Stimulated activated CD8-positive, alpha-beta memory T cell treated with anti-CD3 and anti-CD28 coated beads, Interleukin-12 subunit alpha, Interleukin-12 subunit beta, amount 100 ng/mL, for 24 hours (primary cell): Measurements from ENCODE around the gene ENOPH1.

Experiments
- DNase-seq: peaks from one replicate; pipeline ENCODE4 v3.0.0-alpha.2; 2020; ENCODE audit errors: extremely low read depth

The ENOPH1 gene

DNA sequence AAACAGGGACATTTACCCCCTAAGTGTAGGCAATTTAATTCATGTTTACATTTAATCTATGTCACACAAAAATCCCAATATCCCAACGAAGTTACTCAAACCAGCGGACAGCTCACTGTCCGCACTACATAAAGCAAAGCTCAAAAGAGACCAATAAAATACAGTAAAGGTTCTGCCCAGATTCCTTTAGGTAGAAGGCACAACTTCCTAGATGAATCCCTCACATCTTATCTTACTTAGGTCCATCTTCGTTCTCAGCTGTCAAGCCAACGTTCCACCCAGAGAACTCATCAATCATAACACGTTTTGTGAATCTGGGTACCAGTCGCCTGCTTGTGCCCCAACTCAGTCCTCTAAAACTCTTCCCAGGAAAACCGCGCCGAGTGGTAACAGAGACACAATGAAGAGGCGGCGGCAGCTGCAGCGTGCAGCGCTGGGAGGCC lies 1.8 kb upstream of the ENOPH1 start:
- DNase-seq = no peak

DNA sequence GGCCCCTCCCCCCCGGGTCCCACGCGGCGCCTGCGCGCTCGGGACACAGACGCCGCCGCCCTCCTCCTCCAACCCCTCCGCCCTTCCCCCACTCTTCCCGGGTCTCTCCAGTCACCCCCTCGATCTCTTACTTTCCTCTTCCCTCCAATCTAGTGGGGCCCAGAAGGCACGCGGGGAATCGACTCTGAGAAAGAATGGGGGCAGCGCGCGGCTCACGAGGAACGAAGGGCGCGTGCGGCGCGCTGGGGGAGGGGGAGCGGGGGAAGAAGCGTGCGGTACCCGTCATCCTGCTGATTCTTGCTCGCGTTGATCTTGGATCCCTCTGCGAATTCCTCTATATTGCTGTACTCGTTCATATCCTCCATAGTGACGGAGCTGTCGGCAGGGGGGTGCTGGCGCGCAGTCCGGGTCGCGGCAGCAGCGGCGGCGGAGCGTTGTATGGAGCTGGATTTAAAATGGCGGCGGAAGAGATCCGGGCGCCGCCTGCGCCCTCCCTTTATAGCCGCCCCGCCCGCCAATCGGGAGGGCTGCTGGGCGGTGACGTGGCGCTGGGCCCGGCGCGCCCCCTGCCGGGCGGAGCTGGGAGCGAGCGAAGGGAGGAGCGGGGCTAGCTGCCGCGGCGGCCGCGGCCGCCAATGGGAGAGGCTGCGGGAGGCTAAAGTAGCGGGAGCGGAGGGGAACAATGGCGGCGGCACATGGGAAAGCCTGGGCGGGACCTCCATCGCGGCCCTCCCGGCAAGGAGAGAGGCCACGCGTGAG lies 1.2 kb upstream of the ENOPH1 start:
- peak; percentile 85 for DNase-seq

DNA sequence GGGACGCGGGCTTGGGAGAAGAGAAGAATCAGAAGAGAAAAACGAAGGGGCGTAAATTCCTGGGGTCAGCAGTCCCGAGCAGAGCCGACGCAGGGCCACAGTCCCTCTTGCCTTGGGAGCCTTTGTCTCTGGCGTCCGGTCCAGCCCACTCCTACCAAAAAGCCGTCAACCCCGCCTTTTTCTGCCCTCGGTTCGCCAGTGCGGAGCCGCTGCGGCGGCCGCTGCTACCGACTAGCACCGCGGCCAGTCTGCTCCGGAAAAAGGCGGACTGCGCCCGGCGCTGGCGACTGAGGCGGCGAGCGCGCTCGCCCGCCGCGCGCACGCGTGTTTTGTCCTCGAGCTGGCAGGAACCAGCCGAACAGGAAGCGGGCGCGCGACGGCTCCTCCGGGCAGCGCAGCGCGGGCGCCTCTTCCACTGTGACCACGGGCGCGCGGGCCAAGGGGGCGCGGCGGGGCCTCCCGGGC lies 630 bp upstream of the ENOPH1 start:
- no peak for DNase-seq

DNA sequence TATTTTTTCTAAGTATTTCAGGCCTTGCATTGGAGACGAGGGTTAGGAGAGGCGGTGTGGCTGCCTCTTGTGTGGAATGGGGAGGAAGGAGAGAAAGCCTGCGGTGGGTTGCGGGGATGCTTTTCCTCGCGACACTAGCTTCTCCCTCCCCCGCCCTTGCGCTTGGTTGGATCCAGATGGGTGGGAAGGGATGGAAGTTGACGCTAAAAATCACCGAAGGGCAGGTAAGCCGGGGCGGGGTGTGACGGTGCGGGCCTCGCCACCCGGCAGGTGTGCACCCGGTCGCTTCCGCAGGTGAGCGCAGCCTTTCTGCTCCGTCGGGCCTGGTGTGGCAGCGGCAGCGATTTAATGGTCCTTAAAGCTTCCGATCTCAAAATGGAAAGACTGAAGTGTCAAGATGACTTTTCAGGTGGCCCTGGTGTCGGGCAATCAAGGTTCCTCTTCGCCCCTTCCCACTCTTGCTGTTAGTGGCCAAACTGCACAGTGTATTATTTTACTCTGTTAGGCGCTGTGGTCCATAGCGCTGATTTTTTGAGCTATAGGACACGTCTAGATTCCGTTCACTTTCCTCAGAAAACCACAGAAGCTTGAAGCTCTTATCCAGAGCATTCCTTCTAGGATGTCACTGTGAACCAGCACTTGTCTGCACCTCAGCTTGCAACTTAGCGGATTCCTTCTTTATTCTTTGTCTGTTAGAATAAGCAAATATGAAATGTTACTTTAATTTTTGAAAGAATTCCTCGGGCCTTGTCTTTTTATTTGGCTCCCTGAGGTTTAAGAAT lies 765 bp downstream of the ENOPH1 start:
- DNase-seq = no peak

DNA sequence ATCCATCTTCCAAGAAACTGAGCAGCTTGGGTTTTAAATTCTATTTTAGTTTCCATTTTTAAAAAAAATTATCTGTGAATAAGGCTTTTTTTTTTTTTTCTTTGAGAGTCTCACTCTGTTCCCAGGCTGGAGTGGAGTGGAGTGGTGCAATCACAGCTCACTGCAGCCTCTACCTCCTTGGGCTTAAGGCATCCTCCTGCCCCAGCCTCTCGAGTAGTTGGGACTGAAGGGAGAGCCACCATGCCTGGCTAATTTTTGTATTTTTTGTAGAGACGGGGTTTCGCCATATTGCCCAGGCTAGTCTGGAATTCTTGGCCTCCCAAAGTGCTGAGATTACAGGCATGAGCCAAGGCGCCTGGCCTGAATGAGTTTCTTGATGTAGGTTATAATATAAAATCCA lies 1.4 kb downstream of the ENOPH1 start:
- DNase-seq = no peak

DNA sequence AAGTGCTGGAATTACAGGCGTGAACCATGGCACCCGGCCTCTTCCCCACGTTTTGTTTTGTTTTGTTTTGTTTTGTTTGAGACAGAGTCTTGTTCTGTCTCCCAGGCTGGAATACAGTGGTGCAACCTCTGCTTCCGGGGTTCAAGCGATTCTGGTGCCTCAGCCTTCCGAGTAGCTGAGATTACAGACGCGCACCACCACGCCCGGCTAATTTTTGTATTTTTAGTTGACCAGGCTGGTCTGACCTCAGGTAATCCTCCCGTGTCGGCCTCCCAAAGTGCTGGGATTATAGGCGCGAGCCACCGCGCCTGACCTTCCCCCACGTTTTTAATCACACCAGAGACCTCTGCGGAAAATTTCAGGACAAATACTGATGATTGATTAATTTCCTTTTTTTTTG lies 2.2 kb downstream of the ENOPH1 start:
- DNase-seq = no peak

DNA sequence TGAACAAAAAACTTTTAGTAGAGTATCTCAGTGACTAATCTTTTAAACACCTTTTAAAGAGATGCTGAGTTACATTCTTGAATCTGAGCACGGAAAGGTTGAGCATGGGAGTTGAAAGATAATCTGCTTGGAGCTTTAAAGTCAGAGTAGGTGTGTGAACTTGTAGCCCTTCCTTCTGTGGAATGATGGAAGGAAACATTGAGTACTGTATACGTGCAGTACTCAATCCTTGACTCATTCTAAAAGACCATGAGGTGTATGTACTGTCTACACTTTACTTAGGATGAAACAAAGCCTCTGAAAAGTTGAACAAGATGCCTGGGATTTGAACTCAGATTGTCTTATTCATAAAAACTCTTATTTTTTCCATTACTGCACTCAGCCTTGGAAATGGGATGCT lies 3.4 kb downstream of the ENOPH1 start:
- DNase-seq = no peak

DNA sequence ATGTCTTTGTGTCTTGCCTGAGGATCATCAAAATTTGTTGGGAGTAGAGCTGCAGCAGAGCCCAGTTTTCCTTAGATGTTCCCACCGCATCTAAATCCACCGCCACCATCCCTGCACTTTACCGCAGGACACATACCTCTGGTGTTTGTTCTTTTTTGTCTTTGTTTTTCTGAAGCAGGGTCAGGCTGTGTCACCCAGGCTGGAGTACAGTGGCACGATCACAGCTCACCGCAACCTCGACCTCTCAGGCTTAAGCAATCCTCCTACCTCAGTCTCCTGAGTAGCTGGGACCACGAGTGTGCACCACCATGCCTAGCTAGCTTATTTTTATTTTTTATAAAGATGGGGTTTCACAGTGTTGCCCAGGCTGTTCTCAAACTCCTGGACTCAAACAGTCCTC lies 4.6 kb downstream of the ENOPH1 start:
- DNase-seq = no peak

DNA sequence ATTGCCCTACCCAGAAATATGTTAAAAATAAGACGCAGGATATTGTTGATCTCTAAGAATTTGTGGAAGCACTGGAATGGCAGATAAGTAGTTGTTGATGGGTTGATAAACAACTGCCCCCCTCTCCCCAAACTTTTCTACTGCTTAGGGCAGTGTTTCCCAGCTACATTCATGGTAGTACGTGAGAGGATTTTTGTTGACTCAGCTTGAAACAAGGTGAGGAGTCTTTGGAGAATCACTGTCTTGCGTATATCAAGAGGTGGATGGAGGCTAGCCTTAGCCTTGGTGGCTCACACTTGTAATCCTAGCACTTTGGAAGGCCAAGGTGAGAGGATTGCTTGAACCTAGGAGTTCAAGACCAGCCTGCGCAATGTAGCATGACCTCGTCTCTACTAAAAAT lies 5.7 kb downstream of the ENOPH1 start:
- no peak for DNase-seq

DNA sequence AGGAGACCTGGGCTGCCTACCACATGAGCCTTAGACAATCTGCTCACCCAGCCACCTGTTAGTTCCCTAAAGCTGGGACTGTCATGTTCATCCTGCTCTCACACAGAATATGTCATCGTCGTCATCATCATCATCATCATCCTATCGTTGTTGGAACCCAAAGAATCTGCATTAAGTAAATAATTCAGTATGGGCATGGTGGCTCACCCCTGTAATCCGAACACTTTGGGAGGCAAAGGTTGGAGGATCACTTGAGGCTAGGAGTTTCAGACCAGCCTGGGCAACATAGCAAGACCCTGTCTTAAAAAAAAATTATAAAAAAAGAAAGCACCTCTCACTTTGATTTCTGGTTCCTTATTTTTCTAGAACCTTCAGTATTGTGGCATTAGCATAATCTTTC lies 6.4 kb downstream of the ENOPH1 start:
- DNase-seq = no peak

DNA sequence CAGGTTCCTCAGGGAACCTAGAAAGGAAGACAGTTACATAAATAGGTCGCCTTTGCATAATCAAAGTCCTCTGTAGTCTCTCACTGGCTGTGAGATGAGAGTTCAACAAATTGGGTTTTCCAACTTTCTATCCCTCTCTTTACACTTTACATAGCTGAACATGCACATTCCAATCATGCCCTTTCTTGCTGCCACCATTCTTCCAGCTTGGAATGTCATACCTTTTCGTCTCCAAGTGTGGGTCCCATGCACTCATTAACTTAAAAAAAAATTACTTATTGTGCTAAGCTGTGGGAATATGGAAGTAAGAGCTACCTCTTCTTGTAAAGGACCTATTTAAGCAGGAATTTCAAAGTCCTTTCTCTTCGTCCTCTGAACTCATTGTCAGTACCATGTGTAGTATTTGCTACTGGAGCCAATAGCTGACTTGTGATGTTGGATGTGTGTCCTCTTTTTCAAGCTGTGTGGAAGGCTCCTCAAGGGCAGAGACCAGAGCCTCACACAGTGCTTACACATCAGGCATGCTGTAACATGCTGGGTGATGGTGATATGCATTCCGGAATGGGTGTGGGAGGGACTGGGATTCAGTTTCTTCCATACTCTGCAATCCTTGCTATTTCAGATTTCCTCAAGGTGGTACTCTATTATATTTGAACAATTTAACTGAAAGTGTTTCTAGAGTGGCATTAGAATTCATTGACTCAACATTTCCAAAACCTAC lies 7.1 kb downstream of the ENOPH1 start:
- DNase-seq = no peak

DNA sequence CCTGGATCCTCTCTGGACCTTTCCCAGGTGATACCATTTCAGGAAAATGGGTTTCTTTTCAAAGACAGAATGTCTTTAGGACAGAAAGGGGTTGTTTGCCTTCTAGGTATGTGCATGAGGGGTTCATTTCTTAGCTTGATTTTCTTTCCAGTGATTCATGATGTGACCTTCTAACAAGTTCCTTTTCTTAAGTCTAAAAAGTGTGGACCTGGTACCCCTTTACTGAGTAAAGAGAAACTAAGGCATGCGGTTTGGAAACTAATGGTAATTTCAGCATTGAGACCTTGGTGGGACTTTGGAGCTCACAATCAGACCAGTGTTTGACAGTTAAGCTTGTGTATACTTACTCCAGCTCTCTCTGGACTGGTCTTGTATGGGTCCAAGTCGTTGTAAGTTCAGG lies 8.7 kb downstream of the ENOPH1 start:
- no peak for DNase-seq

DNA sequence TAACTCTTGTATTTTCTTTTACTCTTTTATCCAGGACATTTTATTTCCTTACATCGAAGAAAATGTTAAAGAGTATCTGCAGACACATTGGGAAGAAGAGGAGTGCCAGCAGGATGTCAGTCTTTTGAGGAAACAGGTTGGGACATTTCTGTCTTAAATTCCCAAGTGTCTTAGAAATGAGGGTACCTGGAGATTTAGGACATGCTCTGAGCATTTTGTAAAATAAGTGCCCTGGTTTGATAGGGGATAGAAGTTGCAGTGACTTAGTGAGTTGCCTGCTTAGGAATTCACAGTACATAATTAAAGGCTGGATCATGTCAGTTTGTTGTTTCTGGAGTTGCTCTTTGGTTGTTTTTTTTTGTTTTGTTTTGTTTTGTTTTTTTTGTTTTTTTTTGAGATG lies 17.5 kb downstream of the ENOPH1 start:
- DNase-seq = no peak

DNA sequence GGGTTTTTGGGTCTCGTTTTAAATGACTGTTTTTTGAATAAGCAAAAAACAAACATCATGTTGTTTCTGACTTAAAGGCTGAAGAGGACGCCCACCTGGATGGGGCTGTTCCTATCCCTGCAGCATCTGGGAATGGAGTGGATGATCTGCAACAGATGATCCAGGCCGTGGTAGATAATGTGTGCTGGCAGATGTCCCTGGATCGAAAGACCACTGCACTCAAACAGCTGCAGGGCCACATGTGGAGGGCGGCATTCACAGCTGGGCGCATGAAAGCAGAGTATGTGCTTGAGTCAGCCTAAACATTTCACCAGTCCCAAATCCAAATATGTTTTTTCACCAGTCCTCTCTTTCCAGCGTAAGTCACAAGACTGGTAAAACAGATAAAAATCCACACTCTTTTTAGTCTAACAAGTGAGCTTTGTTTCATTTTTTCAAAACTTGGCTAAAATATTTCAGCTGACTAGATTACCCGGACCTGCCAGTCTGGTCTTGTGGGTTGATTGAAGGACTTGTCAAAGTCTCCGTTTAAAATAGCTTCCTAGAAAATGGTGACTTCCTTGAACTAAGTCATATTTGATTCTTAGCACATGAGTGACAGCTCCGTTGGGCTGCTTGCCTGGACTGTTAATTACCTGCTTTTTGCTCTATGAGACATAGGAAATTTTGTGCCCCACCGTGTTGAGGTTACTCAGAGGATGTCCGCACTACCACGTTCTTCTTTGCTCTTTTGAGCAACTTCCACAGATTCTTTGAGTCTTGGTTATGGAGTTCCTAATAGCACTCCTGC lies 20.8 kb downstream of the ENOPH1 start:
- no peak for DNase-seq

DNA sequence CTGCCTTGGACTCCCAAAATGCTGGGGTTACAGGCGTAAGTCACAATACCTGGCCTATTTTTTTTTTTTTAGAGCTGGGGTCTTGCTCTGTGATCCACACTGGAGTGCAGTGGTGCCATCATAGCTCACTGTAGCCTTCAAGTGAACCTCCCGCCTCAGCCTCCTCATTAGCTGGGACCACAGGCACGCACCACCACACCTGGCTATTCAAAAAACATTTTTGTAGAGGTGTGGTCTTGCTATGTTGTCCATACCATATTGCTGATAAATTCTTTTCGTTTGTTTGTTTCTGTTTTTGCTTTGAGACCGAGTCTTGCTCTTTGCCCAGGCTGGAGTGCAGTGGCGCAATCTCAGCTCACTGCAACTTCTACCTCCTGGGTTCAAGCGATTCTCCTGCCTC lies 21.6 kb downstream of the ENOPH1 start:
- no peak for DNase-seq

DNA sequence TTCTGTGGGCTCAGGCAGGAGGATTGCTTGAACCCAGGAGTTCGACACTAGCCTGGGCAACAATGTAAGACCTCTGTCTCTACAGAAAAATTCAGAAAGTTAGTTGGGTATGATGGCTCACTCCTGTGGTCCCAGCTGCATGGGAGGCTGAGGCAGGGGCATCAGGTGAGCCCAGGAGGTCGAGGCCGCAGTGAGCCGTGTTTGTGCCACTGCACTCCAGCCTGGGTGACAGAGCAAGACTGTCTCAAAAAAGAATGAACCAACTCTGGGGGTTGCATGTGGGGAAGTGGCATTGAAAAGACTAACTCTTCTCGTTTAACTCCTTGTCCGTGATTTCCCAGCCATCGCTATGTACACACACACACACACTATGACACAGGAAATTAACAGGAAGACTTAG lies 26.9 kb downstream of the ENOPH1 start:
- DNase-seq = no peak

DNA sequence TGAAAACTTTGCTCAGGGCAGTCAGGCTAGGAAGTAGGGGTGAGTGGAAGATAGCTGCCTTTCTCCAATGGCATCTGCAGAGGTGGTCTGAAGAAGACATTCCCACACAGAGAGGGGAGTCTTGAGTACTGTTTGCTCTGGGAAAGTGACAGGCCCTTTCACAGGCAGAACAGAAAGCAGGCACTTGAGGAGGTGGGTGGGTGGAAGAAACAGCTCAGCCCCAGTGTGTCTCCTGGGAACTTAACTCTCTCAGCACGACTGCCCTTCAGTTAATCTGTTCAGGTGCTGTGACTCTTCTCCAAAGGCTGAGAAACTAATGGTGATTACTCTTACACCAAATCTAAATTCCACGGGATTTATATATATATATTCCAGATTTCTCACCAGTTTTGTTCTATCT lies 28.3 kb downstream of the ENOPH1 start:
- no peak for DNase-seq

DNA sequence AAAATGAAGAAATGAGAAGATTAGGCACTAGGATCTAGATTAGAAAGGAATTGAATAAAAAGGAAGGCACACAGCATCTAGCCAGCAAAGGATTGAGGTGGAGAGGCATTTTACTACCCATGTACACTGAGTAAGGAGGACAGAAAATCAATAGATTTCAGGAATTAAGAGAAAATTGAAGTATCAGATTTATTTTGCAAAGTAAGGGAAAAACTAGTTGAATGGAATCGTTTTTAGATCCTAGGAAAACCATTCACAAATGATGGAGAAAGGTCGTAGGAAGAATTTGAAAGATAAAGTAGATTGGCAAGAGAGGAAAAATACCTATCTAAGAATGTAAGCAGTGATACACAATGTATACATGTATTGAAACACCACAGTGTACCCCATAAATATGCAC lies 31.3 kb downstream of the ENOPH1 start:
- no peak for DNase-seq

DNA sequence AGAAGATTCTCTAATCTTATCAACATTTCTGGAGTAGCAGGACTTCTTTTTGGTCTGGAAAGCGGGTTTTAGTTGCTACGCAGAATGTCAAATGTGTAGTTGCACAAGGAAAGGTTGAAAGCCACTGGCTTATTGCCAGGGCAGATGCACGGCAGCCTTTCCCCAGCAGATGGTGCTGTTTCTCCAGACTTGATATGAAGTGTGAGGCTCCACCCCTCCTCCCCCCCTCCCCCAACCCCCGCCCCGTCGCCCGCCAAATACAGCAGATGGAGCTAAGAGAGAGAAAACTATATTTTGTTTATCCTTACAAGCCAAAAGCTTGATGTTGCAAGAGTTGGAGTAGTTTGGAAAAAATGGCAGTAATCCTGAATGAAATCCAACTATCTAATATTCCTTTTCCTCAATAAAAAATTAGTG lies 32.0 kb downstream of the ENOPH1 start:
- peak; percentile 51 for DNase-seq

DNA sequence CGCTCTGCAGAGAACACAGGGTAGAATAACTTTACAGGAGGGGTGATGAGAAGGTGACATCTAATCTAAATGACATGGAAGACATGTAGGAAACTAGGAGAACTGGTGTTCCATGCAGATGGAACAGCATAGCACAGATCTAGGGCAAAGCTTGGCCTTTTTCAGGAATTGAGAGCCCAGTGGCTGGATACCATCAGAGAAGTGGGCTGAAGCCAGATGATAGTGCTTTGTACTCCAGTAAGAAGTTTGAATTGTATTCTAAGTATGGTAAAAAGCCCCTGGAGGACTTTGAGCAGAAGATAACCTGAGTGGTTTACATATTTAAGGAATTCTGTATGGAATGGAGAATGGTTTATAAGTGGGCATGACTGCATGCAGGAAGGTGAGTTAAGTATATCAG lies 32.8 kb downstream of the ENOPH1 start:
- no peak for DNase-seq

DNA sequence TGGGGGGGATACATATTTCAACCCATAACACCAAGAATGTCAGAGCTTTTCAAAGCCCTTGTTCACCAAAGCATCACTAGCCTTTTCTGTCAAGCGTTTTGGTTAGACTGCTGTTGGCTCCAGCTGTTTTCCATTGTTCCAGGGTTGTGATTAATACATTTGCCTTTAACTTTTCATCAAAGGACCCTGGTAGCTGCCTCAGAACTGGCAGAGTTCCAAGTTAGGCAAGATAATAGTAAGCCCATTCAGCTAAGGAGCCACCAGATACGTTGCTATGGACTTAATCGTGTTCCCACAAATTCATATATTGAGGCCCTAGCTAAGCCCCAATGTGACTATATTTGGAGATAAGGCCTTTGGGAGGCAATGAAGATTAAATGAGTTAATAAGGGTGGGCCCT lies 37.1 kb downstream of the ENOPH1 start:
- DNase-seq = no peak
